AG04450 (cell line): ENCODE measurements around the gene RYR3. TPM values are rescaled to one million over a fixed set of nuclear protein-coding genes. Genes with fewer than 3 reads are reported as not detected.
"Not testable (repeated sequence)": the region's sequence is repeated elsewhere in the genome, so short reads cannot be mapped to it uniquely, and the experiment has no call there.

Experiments used
- CTCF ChIA-PET: fragments of 300-600, 350-600 bp; formaldehyde crosslinking; extraction: SDS; loops from one replicate; lab custom pipeline; 2022; ENCODE audit warnings: antibody characterized with exemption, inconsistent platforms; lab: Charles Lee
- POLR2A ChIA-PET: fragments of 350-600 bp; formaldehyde crosslinking; extraction: SDS; loops from one replicate; lab custom pipeline; 2021; ENCODE audit warnings: antibody characterized with exemption, inconsistent platforms; lab: Yijun Ruan, JAX
- DNase-seq: peaks from one replicate; pipeline ENCODE4 v3.0.0-alpha.2; 2011; ENCODE audit warnings: low read depth, low spot score
- H3K27ac ChIP-seq: one replicate; pipeline ENCODE4 v1.5.1; 2012; ENCODE audit warnings: low read depth, low read length, control low read depth
- H3K27me3 ChIP-seq: one replicate; pipeline ENCODE4 v1.6.0; 2012; ENCODE audit warnings: low read length; ENCODE audit not compliant: control insufficient read depth, insufficient read depth
- H3K4me3 ChIP-seq: 2 replicates; pipeline ENCODE4 v1.5.1; 2011; ENCODE audit warnings: mild to moderate bottlenecking, low read depth, low read length, control low read depth
- H3K9me3 ChIP-seq: 2 replicates; pipeline ENCODE4 v1.5.1; 2012; ENCODE audit warnings: low read length; ENCODE audit not compliant: control insufficient read depth, insufficient read depth
- CTCF ChIP-seq: IDR thresholded peaks from 2 replicates; pipeline ENCODE4 v1.5.1; 2011; ENCODE audit warnings: low read depth, low read length, control low read depth, inconsistent platforms
- polyA plus RNA-seq: library from polyadenylated mRNA; depleted of rRNA; stranded (reverse); fragments of >200 nt; gene quantifications from 2 replicates; pipeline ENCODE4 v1.2.3, GENCODE V29; 2011

The RYR3 gene
- polyA plus RNA-seq, 1 experiment, result not detected

GRCh38 chr15:33565094-33565493, 254.3 kb downstream of the RYR3 start:
- Histone ChIP-seq H3K27ac (no peak overlapping the region), H3K27me3 (no peaks in the 10 kb centered on the region), H3K4me3 (no peak overlapping the region), H3K9me3 (no peaks in the 10 kb centered on the region)
- ChIA-PET CTCF (no interaction called here), POLR2A (no interaction called here)
- TF ChIP-seq CTCF, result no peak
- no peak for DNase-seq

- H3K4me3 ChIP-seq, result no peak overlapping the region
- POLR2A ChIA-PET, result no interaction called here
- no peak for DNase-seq
- no peaks in the 10 kb centered on the region for H3K9me3 ChIP-seq
- no peaks in the 10 kb centered on the region for H3K27me3 ChIP-seq
- no peak overlapping the region for H3K27ac ChIP-seq
- CTCF ChIA-PET, result no interaction called here
- no peak for TF ChIP-seq CTCF
These were observed 256.9 kb downstream of the RYR3 start for GRCh38 chr15:33567652-33568051.

GRCh38 chr15:33569036-33569435, 258.3 kb downstream of the RYR3 start:
- no peak for TF ChIP-seq CTCF
- Histone ChIP-seq H3K9me3 (no peaks in the 10 kb centered on the region), H3K4me3 (no peak overlapping the region), H3K27me3 (no peaks in the 10 kb centered on the region), H3K27ac (no peak overlapping the region)
- ChIA-PET CTCF (no interaction called here), POLR2A (no interaction called here)
- DNase-seq, result no peak

- H3K27me3 ChIP-seq, POLR2A ChIA-PET, H3K9me3 ChIP-seq, H3K27ac ChIP-seq, DNase-seq, H3K4me3 ChIP-seq, CTCF ChIA-PET: not testable (repeated sequence)
These were observed 267.1 kb downstream of the RYR3 start for GRCh38 chr15:33577911-33578310.

- ChIA-PET POLR2A (no interaction called here), CTCF (no interaction called here)
- TF ChIP-seq CTCF, result no peak
- Histone ChIP-seq H3K27me3 (no peaks in the 10 kb centered on the region), H3K27ac (no peak overlapping the region), H3K4me3 (no peak overlapping the region), H3K9me3 (no peaks in the 10 kb centered on the region)
- DNase-seq, result no peak
These were observed 269.8 kb downstream of the RYR3 start for GRCh38 chr15:33580526-33580925.

GRCh38 chr15:33581032-33581431, 270.3 kb downstream of the RYR3 start:
- Histone ChIP-seq H3K4me3 (no peak overlapping the region), H3K9me3 (no peaks in the 10 kb centered on the region), H3K27ac (no peak overlapping the region), H3K27me3 (no peaks in the 10 kb centered on the region)
- POLR2A ChIA-PET, result no interaction called here
- no peak for TF ChIP-seq CTCF
- CTCF ChIA-PET, result no interaction called here
- no peak for DNase-seq
